Liver (tissue), 9 donors: ENCODE measurements around the gene STAM. TPM values are rescaled to one million over a fixed set of nuclear protein-coding genes. Genes with fewer than 3 reads are reported as not detected.

ENCODE experiments used
- DNase-seq: peaks from one replicate; pipeline ENCODE4 v3.0.0-alpha.2; 2017; ENCODE audit warnings: low spot score
- H3K27ac ChIP-seq, 2 donors: one replicate each; pipeline ENCODE4 v1.7.0; 2013; ENCODE audit warnings: inconsistent platforms in 2 of 2, low read length in 2 of 2, control low read depth in 1 of 2, low read depth in 1 of 2, mild to moderate bottlenecking in 1 of 2
- H3K27me3 ChIP-seq, 4 donors: one replicate each; pipeline versions ENCODE4 v1.6.1 to v1.7.0; 2013; ENCODE audit warnings: low read length in 3 of 4, inconsistent platforms in 1 of 4, mild to moderate bottlenecking in 1 of 4, moderate library complexity in 1 of 4; ENCODE audit not compliant: control insufficient read depth in 4 of 4, insufficient read depth in 4 of 4
- H3K36me3 ChIP-seq, 4 donors: one replicate each; pipeline versions ENCODE4 v1.6.1 to v1.7.0; 2013; ENCODE audit warnings: low read length in 3 of 4, mild to moderate bottlenecking in 3 of 4, low read depth in 1 of 4, moderate library complexity in 1 of 4; ENCODE audit not compliant: control insufficient read depth in 4 of 4, insufficient read depth in 3 of 4
- H3K4me1 ChIP-seq, 4 donors: one replicate each; pipeline versions ENCODE4 v1.6.1 to v1.7.0; 2013; ENCODE audit warnings: low read length in 3 of 4, mild to moderate bottlenecking in 3 of 4, moderate library complexity in 1 of 4; ENCODE audit not compliant: control insufficient read depth in 4 of 4, insufficient read depth in 4 of 4
- H3K4me3 ChIP-seq, 3 donors: one replicate each; pipeline versions ENCODE4 v1.6.1 to v1.7.0; 2013; ENCODE audit warnings: low read length in 3 of 3, control low read depth in 1 of 3, low read depth in 1 of 3, mild to moderate bottlenecking in 1 of 3
- H3K9ac ChIP-seq, 2 donors: one replicate each; pipeline ENCODE4 v1.7.0; 2013; ENCODE audit warnings: low read length in 2 of 2, mild to moderate bottlenecking in 2 of 2, moderate library complexity in 2 of 2, control low read depth in 1 of 2, low read depth in 1 of 2
- H3K9me3 ChIP-seq, 4 donors: one replicate each; pipeline versions ENCODE4 v1.6.1 to v1.7.0; 2013; ENCODE audit warnings: low read length in 3 of 4; ENCODE audit not compliant: control insufficient read depth in 4 of 4
- CTCF ChIP-seq: fragments of 150-350 bp; IDR thresholded peaks from 2 replicates; pipeline ENCODE4 v1.5.1; 2017; ENCODE audit warnings: improper control_type of control experiment, low read depth, low read length; ENCODE audit not compliant: missing input control
- EGR1 ChIP-seq, 2 donors: IDR thresholded peaks; 2 replicates each; pipeline ENCODE4 v1.6.1; 2016 to 2018; ENCODE audit warnings: antibody characterized with exemption in 2 of 2, low read depth in 2 of 2
- FOXA2 ChIP-seq: IDR thresholded peaks from 2 replicates; pipeline ENCODE4 v1.6.1; 2016; ENCODE audit warnings: antibody characterized with exemption
- GABPA ChIP-seq, 2 donors: IDR thresholded peaks in 1 of 2; conservative IDR thresholded peaks in 1 of 2; 2 replicates each; pipeline ENCODE4 v1.6.1; 2016; ENCODE audit warnings: antibody characterized with exemption in 2 of 2, mild to moderate bottlenecking in 1 of 2, moderate library complexity in 1 of 2
- HNF4A ChIP-seq, 2 donors: conservative IDR thresholded peaks; 2 replicates each; pipeline ENCODE4 v1.6.1; 2016; ENCODE audit warnings: antibody characterized with exemption in 2 of 2, mild to moderate bottlenecking in 2 of 2
- JUND ChIP-seq, 2 donors: IDR thresholded peaks; 2 replicates each; pipeline ENCODE4 v1.6.1; 2016; ENCODE audit warnings: antibody characterized with exemption in 2 of 2
- MAX ChIP-seq: IDR thresholded peaks from 2 replicates; pipeline ENCODE4 v1.6.1; 2016; ENCODE audit warnings: antibody characterized with exemption
- NR2F2 ChIP-seq: IDR thresholded peaks from 2 replicates; pipeline ENCODE4 v1.6.1; 2016; ENCODE audit warnings: antibody characterized with exemption
- SP1 ChIP-seq: IDR thresholded peaks from 2 replicates; pipeline ENCODE4 v1.6.1; 2018; ENCODE audit warnings: antibody characterized with exemption, mild to moderate bottlenecking
- TAF1 ChIP-seq: conservative IDR thresholded peaks from 2 replicates; pipeline ENCODE4 v1.6.1; 2016; ENCODE audit warnings: antibody characterized with exemption, mild to moderate bottlenecking
- ZBTB33 ChIP-seq: IDR thresholded peaks from 2 replicates; pipeline ENCODE4 v1.6.1; 2016; ENCODE audit warnings: antibody characterized with exemption
- WGBS: extraction: QIAGEN DNeasy Blood & Tissue Kit; methylation state at CpG from one replicate; pipeline ENCODE4 v1.1.7; 2013; 5-methylcytosine and 5-hydroxymethylcytosine counted together
- polyA plus RNA-seq, 2 donors: library from polyadenylated mRNA; stranded (reverse) in 1 of 2; unstranded in 1 of 2; fragments of 200-250 nt in 1 of 2; fragments of >200 nt in 1 of 2; fragmentation: Nextera tagmentation in 1 of 2; extraction: Ambion mirVana in 1 of 2; gene quantifications; one replicate each; pipeline versions ENCODE4 v1.2.1 to v1.2.3, GENCODE V29; 2013 to 2015
- total RNA-seq, 2 donors: library from RNA; depleted of rRNA; stranded (reverse); fragments of >200 nt; gene quantifications; one replicate each; pipeline ENCODE4 v1.2.3, GENCODE V29; 2014
- TF ChIP-seq, protein P1 (sequence below): IDR thresholded peaks from 2 replicates; pipeline ENCODE4 v1.6.1; 2016; ENCODE audit warnings: antibody characterized with exemption
- TF ChIP-seq, protein P2 (sequence below): IDR thresholded peaks from 2 replicates; pipeline ENCODE4 v1.6.1; 2016; ENCODE audit warnings: antibody characterized with exemption, mild to moderate bottlenecking
- donor health status: healthy.
- donor health status: healthy.
- donor health status: healthy.
- donor health status: healthy.
- donor health status: healthy.

STAM gene
- total and polyA plus RNA-seq, 4 donors: 4.9 to 32.4 (median 6.7) TPM

DNA sequence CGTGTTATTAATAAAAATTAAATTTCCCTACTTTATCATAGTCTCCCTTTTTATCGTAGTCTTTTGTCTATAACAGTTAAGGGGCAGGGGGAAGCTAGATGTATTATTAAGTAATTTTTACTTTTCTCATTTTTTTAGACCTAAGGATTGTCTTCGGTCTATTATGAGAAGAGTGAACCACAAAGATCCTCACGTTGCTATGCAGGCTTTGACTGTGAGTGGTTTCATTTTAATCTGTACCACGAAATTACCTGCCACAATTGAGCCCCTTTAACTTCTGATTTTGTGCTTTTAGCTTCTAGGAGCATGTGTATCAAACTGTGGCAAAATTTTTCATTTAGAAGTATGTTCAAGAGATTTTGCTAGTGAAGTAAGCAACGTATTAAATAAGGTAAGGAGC, 40.6 kb downstream of the STAM start:
- 94% methylated on average over 6 of the region's 6 CpGs for WGBS
- Histone ChIP-seq H3K9me3 (no peaks in the 10 kb centered on the region), H3K27ac (no peak overlapping the region), H3K4me1 (peaks cover 0 to 3% (median 0%) of the 10 kb centered on the region in 4 donors), H3K9ac (no peak overlapping the region), H3K36me3 (peaks cover 0 to 2% (median 0%) of the 10 kb centered on the region in 4 donors), H3K27me3 (no peaks in the 10 kb centered on the region), H3K4me3 (no peak overlapping the region)
- DNase-seq: no peak
- no peak for TF ChIP-seq EGR1 (IDR thresholded peaks at IDR 0.05; ENCODE audit: low read depth in 2 of 2)
- no peak for TF ChIP-seq NR2F2
- TF ChIP-seq GABPA (IDR thresholded peaks at IDR 0.05 in 1 of 2, conservative IDR thresholded peaks at IDR 0.05 in 1 of 2): no peak
- no peak for TF ChIP-seq CTCF
- TF ChIP-seq HNF4A (conservative IDR thresholded peaks at IDR 0.05): no peak
- no peak for TF ChIP-seq JUND (IDR thresholded peaks at IDR 0.05)
- TF ChIP-seq FOXA2: no peak
- TF ChIP-seq TAF1: no peak
- TF ChIP-seq MAX: no peak
- TF ChIP-seq, protein P1, sequence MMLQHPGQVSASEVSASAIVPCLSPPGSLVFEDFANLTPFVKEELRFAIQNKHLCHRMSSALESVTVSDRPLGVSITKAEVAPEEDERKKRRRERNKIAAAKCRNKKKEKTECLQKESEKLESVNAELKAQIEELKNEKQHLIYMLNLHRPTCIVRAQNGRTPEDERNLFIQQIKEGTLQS: no peak
- TF ChIP-seq SP1: no peak

- WGBS: 88% methylated on average over 3 of the region's 3 CpGs
- no peak for TF ChIP-seq GABPA (IDR thresholded peaks at IDR 0.05 in 1 of 2, conservative IDR thresholded peaks at IDR 0.05 in 1 of 2)
- no peak for TF ChIP-seq HNF4A (conservative IDR thresholded peaks at IDR 0.05)
- no peak for TF ChIP-seq ZBTB33
- TF ChIP-seq CTCF: no peak
- TF ChIP-seq, protein P2, sequence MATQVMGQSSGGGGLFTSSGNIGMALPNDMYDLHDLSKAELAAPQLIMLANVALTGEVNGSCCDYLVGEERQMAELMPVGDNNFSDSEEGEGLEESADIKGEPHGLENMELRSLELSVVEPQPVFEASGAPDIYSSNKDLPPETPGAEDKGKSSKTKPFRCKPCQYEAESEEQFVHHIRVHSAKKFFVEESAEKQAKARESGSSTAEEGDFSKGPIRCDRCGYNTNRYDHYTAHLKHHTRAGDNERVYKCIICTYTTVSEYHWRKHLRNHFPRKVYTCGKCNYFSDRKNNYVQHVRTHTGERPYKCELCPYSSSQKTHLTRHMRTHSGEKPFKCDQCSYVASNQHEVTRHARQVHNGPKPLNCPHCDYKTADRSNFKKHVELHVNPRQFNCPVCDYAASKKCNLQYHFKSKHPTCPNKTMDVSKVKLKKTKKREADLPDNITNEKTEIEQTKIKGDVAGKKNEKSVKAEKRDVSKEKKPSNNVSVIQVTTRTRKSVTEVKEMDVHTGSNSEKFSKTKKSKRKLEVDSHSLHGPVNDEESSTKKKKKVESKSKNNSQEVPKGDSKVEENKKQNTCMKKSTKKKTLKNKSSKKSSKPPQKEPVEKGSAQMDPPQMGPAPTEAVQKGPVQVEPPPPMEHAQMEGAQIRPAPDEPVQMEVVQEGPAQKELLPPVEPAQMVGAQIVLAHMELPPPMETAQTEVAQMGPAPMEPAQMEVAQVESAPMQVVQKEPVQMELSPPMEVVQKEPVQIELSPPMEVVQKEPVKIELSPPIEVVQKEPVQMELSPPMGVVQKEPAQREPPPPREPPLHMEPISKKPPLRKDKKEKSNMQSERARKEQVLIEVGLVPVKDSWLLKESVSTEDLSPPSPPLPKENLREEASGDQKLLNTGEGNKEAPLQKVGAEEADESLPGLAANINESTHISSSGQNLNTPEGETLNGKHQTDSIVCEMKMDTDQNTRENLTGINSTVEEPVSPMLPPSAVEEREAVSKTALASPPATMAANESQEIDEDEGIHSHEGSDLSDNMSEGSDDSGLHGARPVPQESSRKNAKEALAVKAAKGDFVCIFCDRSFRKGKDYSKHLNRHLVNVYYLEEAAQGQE: no peak
- no peak for TF ChIP-seq NR2F2
- no peak for TF ChIP-seq JUND (IDR thresholded peaks at IDR 0.05)
Observed at GRCh38 chr10:17685233-17685840, 41.4 kb downstream of the STAM start.

More at GRCh38 chr10:17685233-17685840, 41.4 kb downstream of the STAM start:
- Histone ChIP-seq H3K36me3 (peaks cover 0 to 6% (median 0%) of the 10 kb centered on the region in 4 donors), H3K9me3 (no peaks in the 10 kb centered on the region), H3K4me3 (no peak overlapping the region), H3K9ac (no peak overlapping the region), H3K4me1 (peaks cover 0 to 3% (median 0%) of the 10 kb centered on the region in 4 donors), H3K27me3 (no peaks in the 10 kb centered on the region), H3K27ac (no peak overlapping the region)
- no peak for DNase-seq
